AG04450 (cell line): ENCODE results near the gene KAT5. TPM values are rescaled to one million over a fixed set of nuclear protein-coding genes. Genes with fewer than 3 reads are reported as not detected.

ENCODE experiments used
- CTCF ChIA-PET: fragments of 300-600, 350-600 bp; formaldehyde crosslinking; extraction: SDS; loops from one replicate; lab custom pipeline; 2022; ENCODE audit warnings: antibody characterized with exemption, inconsistent platforms; lab: Charles Lee
- POLR2A ChIA-PET: fragments of 350-600 bp; formaldehyde crosslinking; extraction: SDS; loops from one replicate; lab custom pipeline; 2021; ENCODE audit warnings: antibody characterized with exemption, inconsistent platforms; lab: Yijun Ruan, JAX
- DNase-seq: peaks from one replicate; pipeline ENCODE4 v3.0.0-alpha.2; 2011; ENCODE audit warnings: low read depth, low spot score
- H3K27ac ChIP-seq: one replicate; pipeline ENCODE4 v1.5.1; 2012; ENCODE audit warnings: low read depth, low read length, control low read depth
- H3K27me3 ChIP-seq: one replicate; pipeline ENCODE4 v1.6.0; 2012; ENCODE audit warnings: low read length; ENCODE audit not compliant: control insufficient read depth, insufficient read depth
- H3K4me3 ChIP-seq: 2 replicates; pipeline ENCODE4 v1.5.1; 2011; ENCODE audit warnings: mild to moderate bottlenecking, low read depth, low read length, control low read depth
- H3K9me3 ChIP-seq: 2 replicates; pipeline ENCODE4 v1.5.1; 2012; ENCODE audit warnings: low read length; ENCODE audit not compliant: control insufficient read depth, insufficient read depth
- CTCF ChIP-seq: IDR thresholded peaks from 2 replicates; pipeline ENCODE4 v1.5.1; 2011; ENCODE audit warnings: low read depth, low read length, control low read depth, inconsistent platforms
- polyA minus RNA-seq: library from RNA; depleted of rRNA, polyadenylated mRNA; stranded (reverse); fragments of >200 nt; gene quantifications from 2 replicates; pipeline ENCODE4 v1.2.3, GENCODE V29; 2011; rRNA and poly(A)+ RNA removed
- polyA plus RNA-seq: library from polyadenylated mRNA; depleted of rRNA; stranded (reverse); fragments of >200 nt; gene quantifications from 2 replicates; pipeline ENCODE4 v1.2.3, GENCODE V29; 2011; rRNA removed

KAT5 gene
- polyA plus RNA-seq (22.6 and 26.1 TPM in 2 replicates), polyA minus RNA-seq (47.3 and 48.8 TPM in 2 replicates)

DNA sequence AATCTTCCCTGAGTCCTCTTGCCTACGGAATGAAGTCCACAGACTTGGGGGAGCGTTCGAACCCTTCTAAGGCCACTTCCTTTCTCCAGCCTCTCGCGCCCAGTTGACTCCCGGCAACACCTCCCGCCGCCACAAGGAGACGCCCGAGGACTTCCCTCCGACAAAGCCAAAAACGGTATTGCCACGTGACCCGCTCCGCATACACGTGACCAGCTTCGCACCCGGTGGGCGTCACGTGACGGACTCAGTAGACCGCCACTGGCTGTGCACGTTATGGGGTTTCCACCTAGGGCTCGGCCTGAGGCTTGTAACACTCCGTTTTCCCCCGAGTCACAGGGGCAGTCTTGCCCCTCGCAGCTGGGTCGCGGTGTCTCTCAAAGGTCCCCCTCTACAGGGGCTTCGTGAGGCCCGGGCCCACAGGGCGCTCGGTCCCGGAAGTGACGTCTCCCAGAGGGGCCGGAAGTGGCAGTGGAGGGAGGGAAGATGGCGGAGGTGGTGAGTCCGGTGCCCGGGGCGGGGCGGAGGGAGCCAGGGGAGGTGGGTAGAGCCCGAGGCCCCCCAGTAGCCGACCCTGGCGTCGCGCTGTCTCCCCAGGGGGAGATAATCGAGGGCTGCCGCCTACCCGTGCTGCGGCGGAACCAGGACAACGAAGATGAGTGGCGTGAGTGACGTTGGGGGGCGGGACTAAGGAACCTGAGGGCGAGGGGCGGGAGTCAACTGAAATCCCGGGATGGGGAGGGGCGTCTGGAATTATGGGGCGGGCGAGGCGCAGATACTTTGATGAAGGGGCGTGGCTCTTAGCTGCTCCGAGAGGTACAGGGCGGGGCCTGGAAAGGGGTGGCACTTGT, at the start of gene KAT5:
KAT5 (plus strand) TSS at position 468 of the 848 bp plus-strand sequence; CDS start at position 484, 16 bp downstream.
- peaks cover 5% of the 10 kb centered on the region for H3K27me3 ChIP-seq
- peak within 1 kb of the TSS; percentile 99 for H3K27ac ChIP-seq
- TF ChIP-seq CTCF = peak; percentile 98
- H3K9me3 ChIP-seq = no peaks in the 10 kb centered on the region
- DNase-seq = peak; percentile 96
- ChIA-PET CTCF (interaction anchor here (0.6 to 4.5 kb wide), 30 partner anchors 8 to 333 kb away, joined by 3 to 59 read pairs (median 5); partner anchors contain the start of genes AP5B1, FIBP, MUS81 and RELA), POLR2A (interaction anchor here (0.6 to 2.0 kb wide), 21 partner anchors 9 to 290 kb away, joined by 3 to 19 read pairs (median 4); partner anchors contain the start of genes AP5B1, BANF1, CCDC85B and CFL1)
- peak within 1 kb of the TSS; percentile 84 for H3K4me3 ChIP-seq

DNA sequence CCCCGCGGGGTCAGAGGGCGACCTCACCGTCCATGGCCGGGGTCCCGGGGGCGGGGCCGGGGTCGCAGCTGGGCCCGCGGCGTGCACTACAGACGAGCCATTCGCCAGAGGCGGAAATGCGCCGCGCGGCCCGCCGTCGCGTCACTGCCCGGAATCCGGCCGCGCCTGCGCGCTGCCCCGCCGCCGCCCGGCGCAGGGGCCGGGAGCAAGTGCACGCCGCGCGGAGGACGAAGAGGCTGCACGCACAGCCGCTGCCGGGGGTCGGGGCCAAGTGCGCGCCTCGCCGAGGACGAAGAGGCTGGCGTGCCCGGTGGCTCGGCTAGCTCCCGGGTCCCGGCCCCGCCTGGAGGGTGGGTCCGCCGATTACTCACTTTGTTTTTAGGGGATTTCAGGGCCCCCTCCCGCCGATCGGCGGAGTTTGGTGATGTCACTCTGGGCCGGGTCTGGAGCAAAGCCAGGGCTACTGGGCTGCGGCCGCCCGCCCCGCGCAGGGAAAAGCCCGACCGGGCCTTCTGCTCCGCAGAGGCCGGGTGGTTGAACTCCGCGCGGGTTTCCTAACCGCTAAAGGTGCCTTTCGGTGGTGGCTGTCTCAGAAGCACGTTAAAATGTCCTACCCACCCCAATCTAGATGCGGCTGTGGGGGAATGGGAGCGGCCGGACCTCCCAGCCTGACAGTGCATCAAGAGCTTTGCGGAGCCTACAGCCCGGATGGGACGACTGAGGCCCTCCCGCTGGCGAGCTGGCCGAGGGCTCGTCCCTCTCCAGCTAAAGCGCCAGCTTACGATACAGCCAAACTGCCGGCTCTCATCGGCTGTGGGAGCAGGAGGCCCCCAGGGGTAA, 49.0 kb upstream of the KAT5 start, which contains the start of gene RELA:
RELA (minus strand) TSS at position 118 of the 840 bp plus-strand sequence; CDS start at position 34, 84 bp downstream.
- DNase-seq = peak; percentile 87
- no peak for TF ChIP-seq CTCF
- Histone ChIP-seq H3K9me3 (no peaks in the 10 kb centered on the region), H3K27me3 (no peaks in the 10 kb centered on the region), H3K27ac (peak within 1 kb of the TSS; percentile 98), H3K4me3 (peak within 1 kb of the TSS; percentile 98)
- ChIA-PET CTCF (interaction anchor here (0.6 to 1.1 kb wide), 5 partner anchors 26 to 299 kb away, joined by 3 to 5 read pairs (median 4); partner anchors contain the start of gene FIBP), POLR2A (interaction anchor here (0.5 to 3.0 kb wide), 10 partner anchors 10 to 253 kb away, joined by 3 to 24 read pairs (median 4); partner anchors contain the start of genes KAT5, PCNX3 and SIPA1)

DNA sequence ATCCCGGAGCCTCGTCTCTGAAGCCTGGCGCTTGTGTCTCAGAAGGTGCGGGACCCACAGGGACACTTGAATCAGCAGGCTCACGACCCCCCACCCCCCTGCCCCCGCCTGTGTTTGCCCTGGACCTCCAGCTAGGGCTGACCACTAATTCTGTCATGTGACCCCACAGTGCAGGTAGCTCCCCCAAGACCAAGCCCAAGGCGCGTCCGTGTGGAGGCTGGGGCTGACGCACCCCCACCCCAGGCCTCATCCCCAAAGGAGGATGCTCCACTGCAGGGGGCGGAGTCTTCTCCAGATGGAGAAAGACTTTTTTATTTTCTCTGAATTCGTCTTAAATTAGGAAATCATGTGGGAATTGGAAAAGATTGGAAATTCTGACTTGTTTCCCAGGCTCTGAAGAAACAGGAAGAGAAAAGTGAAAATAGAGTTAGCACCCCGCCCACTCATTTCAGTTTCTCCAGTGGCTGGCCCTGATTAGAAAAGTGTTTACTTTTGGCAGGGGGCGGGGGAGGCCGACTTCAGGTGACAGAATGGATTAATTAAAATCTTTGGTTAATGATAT, 48.3 kb upstream of the KAT5 start:
- no peak for TF ChIP-seq CTCF
- Histone ChIP-seq H3K27me3 (no peaks in the 10 kb centered on the region), H3K9me3 (no peaks in the 10 kb centered on the region), H3K27ac (peak overlapping the region; percentile 98), H3K4me3 (peak overlapping the region; percentile 98)
- no peak for DNase-seq
- ChIA-PET POLR2A (interaction anchor here (0.6 to 3.0 kb wide), 6 partner anchors 11 to 49 kb away, joined by 3 to 24 read pairs (median 8); partner anchors contain the start of genes KAT5, PCNX3 and SIPA1), CTCF (interaction anchor here (0.5 to 1.1 kb wide), 5 partner anchors 27 to 298 kb away, joined by 3 to 7 read pairs (median 5); no protein-coding TSS in a partner anchor)

DNA sequence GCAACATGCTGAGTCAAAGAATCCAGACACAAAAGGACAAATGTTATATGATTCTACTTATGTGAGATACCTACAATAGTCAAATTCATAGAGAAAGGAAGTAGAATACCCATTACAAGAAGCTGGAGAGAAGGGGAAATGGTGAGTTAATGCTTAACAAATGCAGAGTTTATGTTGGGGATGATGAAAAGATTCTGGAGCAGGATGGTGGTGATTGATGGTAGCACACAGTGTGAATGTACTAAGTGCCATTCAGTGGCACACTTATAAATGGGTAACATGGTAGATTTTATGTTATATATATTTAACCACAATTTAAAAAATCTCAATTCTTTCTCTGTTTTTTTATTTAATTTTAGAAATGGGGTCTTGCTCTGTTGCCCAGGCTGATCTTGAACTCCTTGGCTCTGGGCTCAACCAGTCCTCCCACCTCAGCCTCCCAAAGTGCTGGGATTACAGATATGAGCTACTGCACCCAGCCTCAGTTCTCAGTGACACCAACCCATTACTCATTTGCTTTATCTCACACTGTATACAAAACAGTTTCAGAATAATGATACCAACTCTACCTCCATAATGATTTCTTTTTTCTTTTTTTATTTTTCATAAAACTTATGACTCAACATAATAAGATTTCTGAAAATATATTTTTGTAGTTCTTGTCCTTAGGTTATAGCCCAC, 39.7 kb upstream of the KAT5 start:
- ChIA-PET POLR2A (no interaction called here), CTCF (no interaction called here)
- Histone ChIP-seq H3K4me3 (no peak overlapping the region), H3K27me3 (no peaks in the 10 kb centered on the region), H3K27ac (no peak overlapping the region), H3K9me3 (no peaks in the 10 kb centered on the region)
- TF ChIP-seq CTCF = no peak
- no peak for DNase-seq
